WI38 (cell line): ENCODE results near the gene OR2F2.

Experiments used
- H3K4me3 ChIP-seq: 2 replicates; pipeline ENCODE4 v1.5.1; 2011; ENCODE audit warnings: low read depth, mild to moderate bottlenecking, control low read depth, low read length
- TF ChIP-seq, protein P1 (sequence below): IDR thresholded peaks from 2 replicates; pipeline ENCODE4 v1.5.1; 2012; ENCODE audit warnings: low read depth, mild to moderate bottlenecking, control low read depth, low read length

The OR2F2 gene, protein sequence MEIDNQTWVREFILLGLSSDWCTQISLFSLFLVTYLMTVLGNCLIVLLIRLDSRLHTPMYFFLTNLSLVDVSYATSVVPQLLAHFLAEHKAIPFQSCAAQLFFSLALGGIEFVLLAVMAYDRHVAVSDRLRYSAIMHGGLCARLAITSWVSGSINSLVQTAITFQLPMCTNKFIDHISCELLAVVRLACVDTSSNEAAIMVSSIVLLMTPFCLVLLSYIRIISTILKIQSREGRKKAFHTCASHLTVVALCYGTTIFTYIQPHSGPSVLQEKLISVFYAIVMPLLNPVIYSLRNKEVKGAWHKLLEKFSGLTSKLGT

DNA sequence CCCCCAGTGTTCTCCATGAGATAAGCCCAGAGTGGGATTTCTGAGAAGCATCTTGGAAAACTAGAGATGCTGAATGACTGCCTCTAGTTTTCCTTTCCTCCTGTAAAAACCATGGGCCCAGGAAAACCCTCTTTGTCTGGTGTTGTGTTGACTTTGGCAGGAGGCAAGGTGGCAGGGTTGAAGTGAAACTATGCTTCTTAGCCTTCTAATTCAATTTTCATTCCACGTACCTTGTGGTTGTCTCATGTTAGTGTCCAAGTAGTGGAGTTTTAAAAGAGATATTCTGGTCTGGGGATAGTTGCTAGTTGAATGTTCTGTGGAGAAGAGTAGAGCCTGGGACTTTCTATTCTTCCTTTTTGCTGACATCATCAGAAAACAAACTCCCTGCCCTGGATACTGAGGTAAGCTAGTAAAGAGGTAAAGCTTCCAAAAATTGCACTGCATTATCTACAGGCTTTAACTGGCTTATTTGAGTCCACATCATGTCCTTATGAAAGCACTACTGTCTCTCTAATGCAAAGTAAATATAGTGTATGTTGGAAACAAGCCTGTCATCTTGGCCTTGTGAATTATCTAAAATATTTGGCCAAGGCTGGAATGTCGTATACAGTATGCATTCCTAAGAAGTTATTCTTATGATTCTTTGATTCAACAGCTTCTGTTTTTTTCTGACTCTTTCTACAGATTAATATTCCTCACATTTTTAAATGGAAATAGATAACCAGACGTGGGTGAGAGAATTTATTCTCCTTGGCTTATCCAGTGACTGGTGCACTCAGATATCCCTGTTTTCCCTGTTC lies at the start of gene OR2F2:
Gene OR2F2 (plus strand): TSS at position 708 of the 800 bp plus-strand sequence. CDS start 0 bp downstream, at position 708.
- TF ChIP-seq, protein P1, sequence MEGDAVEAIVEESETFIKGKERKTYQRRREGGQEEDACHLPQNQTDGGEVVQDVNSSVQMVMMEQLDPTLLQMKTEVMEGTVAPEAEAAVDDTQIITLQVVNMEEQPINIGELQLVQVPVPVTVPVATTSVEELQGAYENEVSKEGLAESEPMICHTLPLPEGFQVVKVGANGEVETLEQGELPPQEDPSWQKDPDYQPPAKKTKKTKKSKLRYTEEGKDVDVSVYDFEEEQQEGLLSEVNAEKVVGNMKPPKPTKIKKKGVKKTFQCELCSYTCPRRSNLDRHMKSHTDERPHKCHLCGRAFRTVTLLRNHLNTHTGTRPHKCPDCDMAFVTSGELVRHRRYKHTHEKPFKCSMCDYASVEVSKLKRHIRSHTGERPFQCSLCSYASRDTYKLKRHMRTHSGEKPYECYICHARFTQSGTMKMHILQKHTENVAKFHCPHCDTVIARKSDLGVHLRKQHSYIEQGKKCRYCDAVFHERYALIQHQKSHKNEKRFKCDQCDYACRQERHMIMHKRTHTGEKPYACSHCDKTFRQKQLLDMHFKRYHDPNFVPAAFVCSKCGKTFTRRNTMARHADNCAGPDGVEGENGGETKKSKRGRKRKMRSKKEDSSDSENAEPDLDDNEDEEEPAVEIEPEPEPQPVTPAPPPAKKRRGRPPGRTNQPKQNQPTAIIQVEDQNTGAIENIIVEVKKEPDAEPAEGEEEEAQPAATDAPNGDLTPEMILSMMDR = no peak
- no peak within 1 kb of the TSS for H3K4me3 ChIP-seq

DNA sequence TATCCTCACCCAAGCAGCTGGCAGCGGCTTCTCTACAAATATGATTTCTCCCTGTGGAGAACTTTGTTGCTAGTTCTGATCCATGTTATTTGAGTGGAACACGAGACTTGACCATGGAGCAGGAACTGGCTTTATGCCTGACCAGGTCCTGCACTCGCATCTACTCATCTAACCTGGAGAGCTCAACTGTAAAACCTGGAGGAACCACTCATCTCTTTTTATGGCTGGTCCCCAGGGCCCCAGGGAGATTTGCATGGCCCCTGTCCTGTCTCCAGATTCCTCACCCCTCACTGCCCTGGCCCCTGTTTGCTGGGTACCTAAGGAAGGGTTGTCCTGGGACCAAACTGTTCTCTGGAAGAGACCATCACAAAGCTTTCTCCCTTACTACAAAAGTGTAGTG lies 49.1 kb upstream of the OR2F2 start:
- no peak overlapping the region for H3K4me3 ChIP-seq
- TF ChIP-seq, protein P1 = no peak

DNA sequence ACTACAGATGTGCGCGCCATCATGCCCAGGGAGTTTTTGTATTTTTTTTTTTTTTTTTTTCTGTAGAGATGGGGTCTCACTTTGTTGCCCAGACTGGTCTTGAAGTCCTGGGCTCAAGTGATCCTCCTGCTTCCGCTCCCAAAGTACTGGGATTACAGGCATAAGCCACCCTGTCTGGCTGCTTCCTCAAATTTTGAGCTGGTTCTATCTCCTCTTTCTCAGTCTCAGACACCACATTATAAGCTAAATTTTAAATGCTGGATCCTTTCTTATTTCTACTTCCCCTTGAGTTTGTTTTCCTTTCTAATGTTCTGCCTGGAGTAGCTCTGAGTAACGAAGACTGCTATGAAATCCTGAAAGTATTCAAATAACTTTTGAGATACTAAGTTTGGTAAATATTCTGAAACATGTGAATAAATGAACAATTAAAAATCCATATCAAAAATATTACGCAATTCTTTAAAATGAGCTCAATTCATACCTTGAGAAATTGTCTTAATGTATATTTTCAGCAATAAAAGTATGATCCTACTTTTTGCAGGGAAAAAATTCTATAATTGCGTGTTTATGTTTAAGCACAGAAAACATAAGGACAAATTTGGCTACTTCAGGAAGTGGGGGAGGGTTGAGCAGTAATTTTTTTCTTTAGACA lies 48.1 kb upstream of the OR2F2 start:
- TF ChIP-seq, protein P1 = no peak
- no peak overlapping the region for H3K4me3 ChIP-seq

DNA sequence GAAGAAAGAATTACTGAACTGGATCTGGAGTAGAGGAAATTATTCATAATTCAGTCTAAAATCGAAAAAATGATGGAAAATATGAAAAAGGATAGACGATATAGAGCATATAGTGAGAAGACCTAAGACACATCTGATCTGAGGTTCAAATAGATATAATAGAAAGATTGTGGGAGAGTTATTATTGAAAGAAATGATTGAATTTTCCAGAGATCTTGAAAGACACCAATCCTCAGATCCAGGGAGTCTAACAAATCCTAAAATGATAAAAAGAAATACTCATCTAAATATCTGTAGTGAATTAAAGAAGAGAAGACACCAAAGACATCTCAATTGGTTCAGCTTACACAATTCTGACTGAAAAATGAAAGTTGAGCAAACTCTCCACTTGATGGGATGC lies 46.0 kb upstream of the OR2F2 start:
- no peak overlapping the region for H3K4me3 ChIP-seq
- TF ChIP-seq, protein P1 = no peak

DNA sequence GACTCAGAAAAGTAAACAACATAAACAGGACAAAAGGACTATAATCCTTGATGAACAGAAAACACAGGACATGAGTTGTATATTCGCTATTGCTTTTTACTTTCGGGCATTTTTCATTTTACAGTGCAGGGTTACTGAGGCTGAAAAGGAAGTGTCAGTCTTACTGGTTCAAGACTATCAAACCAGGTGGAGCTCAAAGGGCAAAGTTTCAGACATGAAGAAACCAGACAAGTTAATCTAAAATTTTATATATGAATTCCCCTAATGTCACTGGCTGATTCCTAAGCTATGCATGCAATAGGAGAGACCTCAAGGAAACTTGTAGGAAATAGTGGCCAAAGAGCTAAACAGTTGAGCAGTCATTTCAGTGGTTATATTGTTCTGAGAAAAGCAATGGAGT lies 44.5 kb upstream of the OR2F2 start:
- TF ChIP-seq, protein P1 = no peak

DNA sequence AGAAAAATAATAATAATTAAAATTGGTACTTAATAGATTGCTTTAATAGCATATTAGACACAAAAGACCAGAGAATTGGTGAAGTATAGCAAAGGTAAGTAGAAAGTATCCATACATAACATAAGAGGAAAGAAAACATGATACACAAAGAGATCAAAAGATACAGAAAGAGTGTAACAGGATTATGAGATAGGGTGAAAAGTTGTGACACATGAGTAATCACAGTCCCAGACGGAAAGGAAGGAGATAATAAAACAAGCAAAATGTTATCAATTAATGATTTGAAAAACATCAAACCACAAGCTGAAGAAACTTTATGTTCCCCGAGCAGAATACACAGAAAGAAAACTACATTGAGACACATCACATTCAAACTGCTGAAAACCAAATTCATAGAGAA lies 43.6 kb upstream of the OR2F2 start:
- no peak overlapping the region for H3K4me3 ChIP-seq
- TF ChIP-seq, protein P1 = no peak

More for the DNA sequence above, 44.5 kb upstream of the OR2F2 start:
- no peak overlapping the region for H3K4me3 ChIP-seq
